Stimulated activated naive B cell treated with anti-CD40 and anti-IgM and Interleukin-4, amounts not matched to agents 10 μg/mL and 1 μg/mL and 100 μg/mL, for 72 hours (primary cell): ENCODE results near the gene TBR1.

Source experiments
- ATAC-seq, 2 donors: fragments of 150-1000 bp; cut with Tn5 transposase; replicated peaks; 2 replicates each; pipeline ENCODE4 v1.10.0; 2021; ENCODE audit warnings: moderate library complexity in 1 of 2
- DNase-seq: peaks from one replicate; pipeline ENCODE4 v3.0.0; 2021
- H3K27ac Mint-ChIP-seq: one replicate; pipeline ENCODE4 v1.8.0; 2022; ENCODE audit warnings: mild to moderate bottlenecking, mixed read lengths
- H3K27me3 Mint-ChIP-seq, 2 donors: one replicate each; pipeline ENCODE4 v1.8.0; 2022; ENCODE audit warnings: mixed read lengths in 2 of 2
- H3K36me3 Mint-ChIP-seq, 2 donors: one replicate each; pipeline ENCODE4 v1.8.0; 2022; ENCODE audit warnings: mixed read lengths in 2 of 2, mild to moderate bottlenecking in 1 of 2
- H3K4me1 Mint-ChIP-seq, 2 donors: one replicate each; pipeline ENCODE4 v1.8.0; 2022; ENCODE audit warnings: mixed read lengths in 2 of 2, mild to moderate bottlenecking in 1 of 2
- H3K4me3 Mint-ChIP-seq, 2 donors: one replicate each; pipeline ENCODE4 v1.8.0; 2022; ENCODE audit warnings: mild to moderate bottlenecking in 2 of 2, mixed read lengths in 2 of 2, moderate library complexity in 1 of 2
- H3K9me3 Mint-ChIP-seq, 2 donors: one replicate each; pipeline ENCODE4 v1.8.0; 2022; ENCODE audit warnings: mixed read lengths in 2 of 2, mild to moderate bottlenecking in 1 of 2

The TBR1 gene

GRCh38 chr2:161400076-161400475 is 16.0 kb upstream of the TBR1 start:
- Mint-ChIP-seq H3K4me3 (no peak overlapping the region), H3K9me3 (peaks cover 0 to 3% of the 10 kb centered on the region in 2 donors), H3K36me3 (peaks cover 32 to 39% of the 10 kb centered on the region in 2 donors), H3K4me1 (no peaks in the 10 kb centered on the region), H3K27ac (no peak overlapping the region), H3K27me3 (no peaks in the 10 kb centered on the region)
- ATAC-seq = no peak
- no peak for DNase-seq

GRCh38 chr2:161402297-161402696 is 13.8 kb upstream of the TBR1 start:
- no peak overlapping the region for H3K4me3 Mint-ChIP-seq

GRCh38 chr2:161406316-161406715 is 9.8 kb upstream of the TBR1 start:
- DNase-seq (no peak), ATAC-seq (no peak)
- no peaks in the 10 kb centered on the region for H3K27me3 Mint-ChIP-seq
- peaks cover 0 to 3% of the 10 kb centered on the region in 2 donors for H3K9me3 Mint-ChIP-seq
- peaks cover 6 to 22% of the 10 kb centered on the region in 2 donors for H3K36me3 Mint-ChIP-seq
- no peaks in the 10 kb centered on the region for H3K4me1 Mint-ChIP-seq
- no peak overlapping the region for H3K4me3 Mint-ChIP-seq
- H3K27ac Mint-ChIP-seq = no peak overlapping the region

More at GRCh38 chr2:161402297-161402696, 13.8 kb upstream of the TBR1 start:
- Mint-ChIP-seq H3K27me3 (no peaks in the 10 kb centered on the region), H3K36me3 (peaks cover 15 to 23% of the 10 kb centered on the region in 2 donors), H3K27ac (no peak overlapping the region), H3K4me1 (no peaks in the 10 kb centered on the region), H3K9me3 (peaks cover 0 to 3% of the 10 kb centered on the region in 2 donors)
- DNase-seq = no peak
- ATAC-seq = no peak

GRCh38 chr2:161407597-161407996 is 8.5 kb upstream of the TBR1 start:
- no peak for ATAC-seq
- Mint-ChIP-seq H3K4me3 (no peak overlapping the region), H3K36me3 (peaks cover 4 to 15% of the 10 kb centered on the region in 2 donors), H3K27ac (no peak overlapping the region), H3K27me3 (no peaks in the 10 kb centered on the region), H3K4me1 (no peaks in the 10 kb centered on the region), H3K9me3 (no peaks in the 10 kb centered on the region)
- no peak for DNase-seq

GRCh38 chr2:161409308-161409907 is 6.7 kb upstream of the TBR1 start:
- H3K4me3 Mint-ChIP-seq = no peak overlapping the region
- DNase-seq = no peak
- peaks cover 8 to 9% of the 10 kb centered on the region in 2 donors for H3K27me3 Mint-ChIP-seq
- H3K9me3 Mint-ChIP-seq = no peaks in the 10 kb centered on the region
- H3K36me3 Mint-ChIP-seq = peaks cover 8 to 11% of the 10 kb centered on the region in 2 donors
- ATAC-seq = no peak
- H3K27ac Mint-ChIP-seq = no peak overlapping the region
- peaks cover 3 to 9% of the 10 kb centered on the region in 2 donors for H3K4me1 Mint-ChIP-seq

GRCh38 chr2:161412346-161412745 is 3.8 kb upstream of the TBR1 start:
- H3K27ac Mint-ChIP-seq = no peak overlapping the region
- H3K27me3 Mint-ChIP-seq = peaks cover 30 to 38% of the 10 kb centered on the region in 2 donors

GRCh38 chr2:161414042-161415033 is 1.8 kb upstream of the TBR1 start:
- peak overlapping the region; percentile 70 to 73 for H3K4me3 Mint-ChIP-seq
- ATAC-seq (peak; percentile 56 to 58), DNase-seq (no peak)
- peaks cover 8 to 9% of the 10 kb centered on the region in 2 donors for H3K36me3 Mint-ChIP-seq
- H3K27ac Mint-ChIP-seq = peak overlapping the region; percentile 53
- peaks cover 50 to 57% of the 10 kb centered on the region in 2 donors for H3K27me3 Mint-ChIP-seq
- peaks cover 39 to 58% of the 10 kb centered on the region in 2 donors for H3K4me1 Mint-ChIP-seq
- no peaks in the 10 kb centered on the region for H3K9me3 Mint-ChIP-seq

More at GRCh38 chr2:161412346-161412745, 3.8 kb upstream of the TBR1 start:
- DNase-seq = no peak
- no peak for ATAC-seq
- H3K4me3 Mint-ChIP-seq = no peak overlapping the region
- peaks cover 25 to 38% of the 10 kb centered on the region in 2 donors for H3K4me1 Mint-ChIP-seq
- H3K9me3 Mint-ChIP-seq = no peaks in the 10 kb centered on the region
- H3K36me3 Mint-ChIP-seq = peaks cover 11 to 13% of the 10 kb centered on the region in 2 donors

- Mint-ChIP-seq H3K36me3 (peaks cover 8 to 9% of the 10 kb centered on the region in 2 donors), H3K9me3 (no peaks in the 10 kb centered on the region), H3K27me3 (peaks cover 57 to 64% of the 10 kb centered on the region in 2 donors), H3K27ac (peak overlapping the region; percentile 4), H3K4me1 (peaks cover 40 to 58% of the 10 kb centered on the region in 2 donors), H3K4me3 (peak overlapping the region; percentile 72 to 73)
- DNase-seq = no peak
- peak; percentile 31 to 52 for ATAC-seq
These were observed 787 bp upstream of the TBR1 start for GRCh38 chr2:161415034-161415986.

GRCh38 chr2:161416708-161417437 is 776 bp downstream of the TBR1 start:
- H3K4me1 Mint-ChIP-seq = peaks cover 41 to 58% of the 10 kb centered on the region in 2 donors
- DNase-seq (no peak), ATAC-seq (peak; percentile 16 to 23)

GRCh38 chr2:161417438-161418274 is 1.6 kb downstream of the TBR1 start:
- Mint-ChIP-seq H3K9me3 (no peaks in the 10 kb centered on the region), H3K4me3 (peak overlapping the region; percentile 65 to 72), H3K27me3 (peaks cover 77 to 88% of the 10 kb centered on the region in 2 donors), H3K4me1 (peaks cover 41 to 58% of the 10 kb centered on the region in 2 donors), H3K27ac (peak overlapping the region; percentile 59), H3K36me3 (peaks cover 3 to 9% of the 10 kb centered on the region in 2 donors)
- DNase-seq = no peak
- ATAC-seq = no peak

More at GRCh38 chr2:161416708-161417437, 776 bp downstream of the TBR1 start:
- H3K9me3 Mint-ChIP-seq = no peaks in the 10 kb centered on the region
- H3K27me3 Mint-ChIP-seq = peaks cover 72 to 80% of the 10 kb centered on the region in 2 donors
- H3K36me3 Mint-ChIP-seq = peaks cover 4 to 9% of the 10 kb centered on the region in 2 donors
- peak overlapping the region; percentile 85 for H3K27ac Mint-ChIP-seq
- H3K4me3 Mint-ChIP-seq = peak overlapping the region; percentile 65 to 72

- H3K9me3 Mint-ChIP-seq = no peaks in the 10 kb centered on the region
- peak overlapping the region; percentile 59 for H3K27ac Mint-ChIP-seq
- H3K27me3 Mint-ChIP-seq = peaks cover 80 to 94% of the 10 kb centered on the region in 2 donors
- ATAC-seq (no peak), DNase-seq (no peak)
- H3K36me3 Mint-ChIP-seq = peaks cover 0 to 5% of the 10 kb centered on the region in 2 donors
- H3K4me3 Mint-ChIP-seq = peak overlapping the region; percentile 32 to 77
- peaks cover 41 to 58% of the 10 kb centered on the region in 2 donors for H3K4me1 Mint-ChIP-seq
These were observed 2.2 kb downstream of the TBR1 start for GRCh38 chr2:161418275-161418714.
